Endodermal cell (in vitro differentiated cells): ENCODE data around the gene KLHL22. TPM values are rescaled to one million over a fixed set of nuclear protein-coding genes. Genes with fewer than 3 reads are reported as not detected.

Experiments used
- DNase-seq: peaks from one replicate; pipeline ENCODE4 v3.0.0-alpha.2; 2017
- H3K27ac ChIP-seq: 2 replicates; pipeline ENCODE4 v1.5.1; 2013; ENCODE audit warnings: mild to moderate bottlenecking, low read depth, low read length, moderate library complexity
- H3K27me3 ChIP-seq: 2 replicates; pipeline ENCODE4 v1.6.1; 2013; ENCODE audit warnings: mild to moderate bottlenecking, low read length, moderate library complexity; ENCODE audit not compliant: insufficient read depth, control insufficient read depth, poor library complexity, severe bottlenecking
- H3K36me3 ChIP-seq: 2 replicates; pipeline ENCODE4 v1.7.0; 2013; ENCODE audit warnings: mild to moderate bottlenecking, low read length, moderate library complexity; ENCODE audit not compliant: control insufficient read depth, insufficient read depth
- H3K4me1 ChIP-seq: one replicate; pipeline ENCODE4 v1.7.0; 2013; ENCODE audit warnings: low read length; ENCODE audit not compliant: control insufficient read depth, insufficient read depth
- H3K4me3 ChIP-seq: 2 replicates; pipeline ENCODE4 v1.5.1; 2013; ENCODE audit warnings: mild to moderate bottlenecking, low read length, moderate library complexity
- H3K9ac ChIP-seq: 2 replicates; pipeline ENCODE4 v1.6.1; 2013; ENCODE audit warnings: mild to moderate bottlenecking, low read length, moderate library complexity; ENCODE audit not compliant: poor library complexity, severe bottlenecking; ENCODE audit errors: extremely low read depth
- H3K9me3 ChIP-seq: 2 replicates; pipeline ENCODE4 v1.6.1; 2013; ENCODE audit warnings: mild to moderate bottlenecking, low read length, moderate library complexity; ENCODE audit not compliant: control insufficient read depth
- H3K27ac Mint-ChIP-seq: 2 replicates; pipeline ENCODE4 v1.8.0; 2020; ENCODE audit warnings: mixed read lengths
- H3K27me3 Mint-ChIP-seq: 2 replicates; pipeline ENCODE4 v1.8.0; 2021; ENCODE audit warnings: mild to moderate bottlenecking, mixed read lengths; ENCODE audit not compliant: insufficient read depth
- H3K36me3 Mint-ChIP-seq: 2 replicates; pipeline ENCODE4 v1.8.0; 2020; ENCODE audit warnings: low read depth, mixed read lengths
- H3K4me1 Mint-ChIP-seq: 2 replicates; pipeline ENCODE4 v1.8.0; 2020; ENCODE audit warnings: mixed read lengths
- H3K4me3 Mint-ChIP-seq: 2 replicates; pipeline ENCODE4 v1.8.0; 2020; ENCODE audit warnings: mild to moderate bottlenecking, moderate library complexity, mixed read lengths
- H3K9me3 Mint-ChIP-seq: 2 replicates; pipeline ENCODE4 v1.8.0; 2020; ENCODE audit warnings: mild to moderate bottlenecking, mixed read lengths
- CTCF ChIP-seq: fragments of 200-600 bp; sonication (generic); conservative IDR thresholded peaks from 2 replicates; pipeline ENCODE4 v1.5.0; 2021; ENCODE audit warnings: antibody characterized with exemption, mild to moderate bottlenecking
- WGBS, 2 experiments: methylation state at CpG; one replicate each; pipeline versions ENCODE4 v1.1.5 to v1.1.7; 2013; ENCODE audit warnings: missing lambda C conversion rate in 2 of 2, mixed read lengths in 1 of 2; ENCODE audit not compliant: insufficient coverage in 1 of 2, insufficient read length in 1 of 2; 5-methylcytosine and 5-hydroxymethylcytosine counted together
- total RNA-seq, 2 donors: library from RNA; stranded (reverse); fragmentation: NEBNext Ultra II Directional in 1 of 2; extraction: Animal tissue kit (Norgen Biotek cat#: 25700) in 1 of 2; gene quantifications; 2 replicates in 1 of 2; 3 replicates in 1 of 2; pipeline ENCODE4 v1.2.1, GENCODE V29; 2021

The KLHL22 gene
- total RNA-seq, 2 donors from 2014 or later = 26.5 to 32.8 TPM

GRCh38 chr22:20457506-20458240, 37.9 kb downstream of the KLHL22 start:
- Histone ChIP-seq H3K36me3 (peaks cover 11% of the 10 kb centered on the region), H3K4me1 (no peaks in the 10 kb centered on the region), H3K27ac (no peak overlapping the region), H3K9ac (no peak overlapping the region), H3K27me3 (no peaks in the 10 kb centered on the region), H3K4me3 (no peak overlapping the region), H3K9me3 (no peaks in the 10 kb centered on the region)
- Mint-ChIP-seq H3K4me1 (peaks cover 8% of the 10 kb centered on the region), H3K27me3 (peaks cover 2% of the 10 kb centered on the region), H3K27ac (no peak overlapping the region), H3K9me3 (no peaks in the 10 kb centered on the region), H3K36me3 (peaks cover 15% of the 10 kb centered on the region), H3K4me3 (no peak overlapping the region)
- no peak for TF ChIP-seq CTCF
- WGBS, 2 experiments = 91 to 98% methylated on average over 13 to 15 of the region's 15 CpGs
- no peak for DNase-seq

GRCh38 chr22:20456722-20457076, 38.9 kb downstream of the KLHL22 start:
- Mint-ChIP-seq H3K9me3 (no peaks in the 10 kb centered on the region), H3K27me3 (peaks cover 2% of the 10 kb centered on the region), H3K36me3 (peaks cover 15% of the 10 kb centered on the region), H3K4me3 (no peak overlapping the region), H3K4me1 (peaks cover 8% of the 10 kb centered on the region), H3K27ac (peak overlapping the region; percentile 87)
- Histone ChIP-seq H3K4me3 (no peak overlapping the region), H3K9me3 (no peaks in the 10 kb centered on the region), H3K4me1 (no peaks in the 10 kb centered on the region), H3K27ac (peak overlapping the region; percentile 65), H3K36me3 (peaks cover 8% of the 10 kb centered on the region), H3K27me3 (no peaks in the 10 kb centered on the region), H3K9ac (peak overlapping the region; percentile 52)
- no peak for DNase-seq
- no peak for TF ChIP-seq CTCF
- WGBS, 2 experiments = 91 to 94% methylated on average over 3 of the region's 3 CpGs

GRCh38 chr22:20456064-20456721, 39.4 kb downstream of the KLHL22 start:
- peak; percentile 92 for DNase-seq
- peak overlapping the region; percentile 52 for H3K9ac ChIP-seq
- Mint-ChIP-seq H3K27me3 (peaks cover 2% of the 10 kb centered on the region), H3K4me3 (no peak overlapping the region), H3K9me3 (no peaks in the 10 kb centered on the region), H3K4me1 (peaks cover 8% of the 10 kb centered on the region), H3K27ac (peak overlapping the region; percentile 87), H3K36me3 (peaks cover 15% of the 10 kb centered on the region)
- TF ChIP-seq CTCF = peak; percentile 93
- no peaks in the 10 kb centered on the region for H3K27me3 ChIP-seq
- no peaks in the 10 kb centered on the region for H3K9me3 ChIP-seq
- peaks cover 8% of the 10 kb centered on the region for H3K36me3 ChIP-seq
- H3K4me3 ChIP-seq = no peak overlapping the region
- 14 to 16% methylated on average over 4 to 6 of the region's 6 CpGs for WGBS, 2 experiments
- peak overlapping the region; percentile 65 for H3K27ac ChIP-seq
- no peaks in the 10 kb centered on the region for H3K4me1 ChIP-seq
